Trophoblast cell (in vitro differentiated cells and primary cell): ENCODE measurements around the gene ASAP2.

ENCODE experiments used
- DNase-seq, 2 donors: peaks; one replicate each; pipeline ENCODE4 v3.0.0-alpha.2; 2016
- H2AFZ ChIP-seq: 2 replicates; pipeline ENCODE4 v1.6.1; 2013; ENCODE audit warnings: low read length, moderate library complexity, mild to moderate bottlenecking; ENCODE audit not compliant: insufficient read depth, poor library complexity
- H2AK5ac ChIP-seq: 2 replicates; pipeline ENCODE4 v1.6.1; 2013; ENCODE audit warnings: mild to moderate bottlenecking, low read length
- H2BK120ac ChIP-seq: 2 replicates; pipeline ENCODE4 v1.6.1; 2013; ENCODE audit warnings: low read length, mild to moderate bottlenecking, moderate library complexity; ENCODE audit not compliant: insufficient read depth, poor library complexity
- H2BK12ac ChIP-seq: 2 replicates; pipeline ENCODE4 v1.6.1; 2013; ENCODE audit warnings: mild to moderate bottlenecking, low read length, moderate library complexity
- H2BK5ac ChIP-seq: 2 replicates; pipeline ENCODE4 v1.6.1; 2013; ENCODE audit warnings: low read length, low read depth, moderate library complexity, mild to moderate bottlenecking; ENCODE audit not compliant: poor library complexity
- H3K14ac ChIP-seq: 2 replicates; pipeline ENCODE4 v1.6.1; 2013; ENCODE audit warnings: mild to moderate bottlenecking, low read length
- H3K18ac ChIP-seq: 2 replicates; pipeline ENCODE4 v1.6.1; 2013; ENCODE audit warnings: mild to moderate bottlenecking, low read length
- H3K23ac ChIP-seq: 2 replicates; pipeline ENCODE4 v1.6.1; 2013; ENCODE audit warnings: low read length
- H3K27ac ChIP-seq: 2 replicates; pipeline ENCODE4 v1.5.1; 2013; ENCODE audit warnings: low read depth, mild to moderate bottlenecking, inconsistent platforms, low read length, moderate library complexity
- H3K27me3 ChIP-seq: 2 replicates; pipeline ENCODE4 v1.6.1; 2013; ENCODE audit warnings: inconsistent platforms, mild to moderate bottlenecking, low read length, moderate library complexity; ENCODE audit not compliant: insufficient read depth
- H3K36me3 ChIP-seq, 2 experiments: 1 replicate in 1 of 2; 2 replicates in 1 of 2; pipeline ENCODE4 v1.6.1; 2013; ENCODE audit warnings: low read length in 2 of 2, mild to moderate bottlenecking in 2 of 2, moderate library complexity in 1 of 2; ENCODE audit not compliant: insufficient read depth in 2 of 2, control insufficient read depth in 1 of 2
- H3K4ac ChIP-seq: 2 replicates; pipeline ENCODE4 v1.6.1; 2013; ENCODE audit warnings: low read depth, mild to moderate bottlenecking, low read length, moderate library complexity
- H3K4me1 ChIP-seq, 2 experiments: 1 replicate in 1 of 2; 2 replicates in 1 of 2; pipeline ENCODE4 v1.6.1; 2013; ENCODE audit warnings: low read length in 2 of 2, mild to moderate bottlenecking in 2 of 2, moderate library complexity in 1 of 2; ENCODE audit not compliant: insufficient read depth in 2 of 2, control insufficient read depth in 1 of 2
- H3K4me2 ChIP-seq: 2 replicates; pipeline ENCODE4 v1.6.1; 2013; ENCODE audit warnings: inconsistent platforms, mild to moderate bottlenecking, low read length, moderate library complexity
- H3K4me3 ChIP-seq: 2 replicates; pipeline ENCODE4 v1.5.1; 2013; ENCODE audit warnings: mild to moderate bottlenecking, low read depth, low read length, inconsistent platforms
- H3K79me1 ChIP-seq: one replicate; pipeline ENCODE4 v1.6.1; 2013; ENCODE audit warnings: low read length
- H3K79me2 ChIP-seq: 2 replicates; pipeline ENCODE4 v1.6.1; 2013; ENCODE audit warnings: low read length, mild to moderate bottlenecking; ENCODE audit not compliant: control insufficient read depth, insufficient read depth, poor library complexity
- H3K9ac ChIP-seq: 2 replicates; pipeline ENCODE4 v1.6.1; 2013; ENCODE audit warnings: mild to moderate bottlenecking, low read length
- H3K9me3 ChIP-seq: 2 replicates; pipeline ENCODE4 v1.6.1; 2013; ENCODE audit warnings: low read depth, mild to moderate bottlenecking, control low read depth, inconsistent platforms, low read length; ENCODE audit not compliant: insufficient read depth
- H4K12ac ChIP-seq: 2 replicates; pipeline ENCODE4 v1.6.1; 2013; ENCODE audit warnings: low read depth, mild to moderate bottlenecking, low read length, moderate library complexity
- H4K8ac ChIP-seq: 2 replicates; pipeline ENCODE4 v1.6.1; 2013; ENCODE audit warnings: low read depth, mild to moderate bottlenecking, low read length, moderate library complexity
- H4K91ac ChIP-seq: one replicate; pipeline ENCODE4 v1.6.1; 2013; ENCODE audit warnings: low read depth, mild to moderate bottlenecking, low read length, moderate library complexity
- WGBS: extraction: QIAGEN DNeasy Blood & Tissue Kit; methylation state at CpG from one replicate; pipeline ENCODE4 v1.1.7; 2013; ENCODE audit warnings: missing lambda C conversion rate; ENCODE audit not compliant: insufficient read length, insufficient coverage; ENCODE audit errors: extremely low coverage; 5-methylcytosine and 5-hydroxymethylcytosine counted together

Gene ASAP2

DNA sequence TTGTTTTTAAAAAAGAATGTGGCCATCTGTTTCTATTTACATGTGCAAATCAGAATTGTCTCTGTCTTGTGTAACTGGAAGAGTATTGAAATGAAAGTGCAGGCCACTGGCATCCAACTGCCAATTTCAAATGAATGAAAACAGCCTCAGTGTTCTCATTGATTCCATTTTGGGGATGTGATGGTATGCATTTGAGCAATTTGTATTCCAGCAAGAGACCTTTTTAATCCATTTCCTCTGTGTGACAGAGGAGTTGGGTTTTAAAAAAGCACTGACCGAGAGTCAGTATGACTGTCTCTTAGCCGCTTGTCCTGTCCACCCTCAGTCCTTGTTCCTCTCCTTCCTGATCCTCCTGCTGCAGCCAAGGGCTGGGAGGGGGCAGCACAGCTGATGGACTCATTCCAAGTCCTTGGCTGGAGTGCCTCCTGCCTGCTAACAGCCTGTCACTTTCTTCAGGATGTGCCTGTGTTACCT is 50.0 kb downstream of the ASAP2 start:
- Histone ChIP-seq H3K27me3 (no peaks in the 10 kb centered on the region), H3K18ac (no peak overlapping the region), H3K9me3 (no peaks in the 10 kb centered on the region), H2AFZ (no peak overlapping the region), H4K8ac (no peak overlapping the region), H2AK5ac (no peak overlapping the region), H3K4me3 (no peak overlapping the region), H3K4me1 (peaks cover 6 to 11% of the 10 kb centered on the region in 2 experiments), H4K91ac (no peak overlapping the region), H3K23ac (no peak overlapping the region), H3K14ac (no peak overlapping the region), H3K79me2 (no peaks in the 10 kb centered on the region), H2BK5ac (no peak overlapping the region), H3K36me3 (peaks cover 0 to 2% of the 10 kb centered on the region in 2 experiments), H3K79me1 (no peaks in the 10 kb centered on the region), H4K12ac (no peak overlapping the region), H3K27ac (no peak overlapping the region), H3K4me2 (no peak overlapping the region), H2BK120ac (no peak overlapping the region), H2BK12ac (no peak overlapping the region), H3K4ac (no peak overlapping the region), H3K9ac (no peak overlapping the region)
- no peak for DNase-seq
- no CpG with 5 or more reads among the region's 2 CpGs for WGBS

DNA sequence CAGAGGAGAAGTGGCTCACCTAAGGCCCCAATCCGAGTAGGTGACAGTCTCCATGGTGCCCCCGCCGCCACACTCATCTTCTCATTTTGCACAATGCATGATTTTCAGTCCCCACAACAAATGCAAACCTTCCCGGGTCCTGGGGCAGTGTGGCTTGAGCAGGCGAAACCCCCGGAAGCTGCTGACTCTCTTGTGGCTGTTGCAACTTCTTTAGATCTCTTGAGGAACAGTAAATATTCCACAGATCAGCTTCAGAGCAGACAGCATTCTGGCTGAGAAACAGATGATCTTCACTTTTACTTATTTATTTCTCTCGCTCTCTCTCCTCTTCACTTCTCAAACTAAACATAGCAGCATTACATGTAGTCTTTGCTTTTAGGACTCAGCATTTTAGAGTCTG is 51.9 kb downstream of the ASAP2 start:
- no CpG with 5 or more reads among the region's 7 CpGs for WGBS
- Histone ChIP-seq H3K27ac (no peak overlapping the region), H3K79me2 (no peaks in the 10 kb centered on the region), H2BK12ac (no peak overlapping the region), H3K36me3 (peaks cover 0 to 2% of the 10 kb centered on the region in 2 experiments), H3K9me3 (no peaks in the 10 kb centered on the region), H3K4me2 (no peak overlapping the region), H2BK5ac (no peak overlapping the region), H2BK120ac (no peak overlapping the region), H3K4ac (no peak overlapping the region), H3K18ac (no peak overlapping the region), H4K8ac (no peak overlapping the region), H3K23ac (no peak overlapping the region), H4K91ac (no peak overlapping the region), H3K79me1 (no peaks in the 10 kb centered on the region), H3K14ac (no peak overlapping the region), H2AK5ac (no peak overlapping the region), H2AFZ (no peak overlapping the region), H3K27me3 (no peaks in the 10 kb centered on the region), H4K12ac (no peak overlapping the region), H3K4me1 (peaks cover 0 to 14% of the 10 kb centered on the region in 2 experiments), H3K4me3 (no peak overlapping the region), H3K9ac (no peak overlapping the region)
- DNase-seq, result no peak

DNA sequence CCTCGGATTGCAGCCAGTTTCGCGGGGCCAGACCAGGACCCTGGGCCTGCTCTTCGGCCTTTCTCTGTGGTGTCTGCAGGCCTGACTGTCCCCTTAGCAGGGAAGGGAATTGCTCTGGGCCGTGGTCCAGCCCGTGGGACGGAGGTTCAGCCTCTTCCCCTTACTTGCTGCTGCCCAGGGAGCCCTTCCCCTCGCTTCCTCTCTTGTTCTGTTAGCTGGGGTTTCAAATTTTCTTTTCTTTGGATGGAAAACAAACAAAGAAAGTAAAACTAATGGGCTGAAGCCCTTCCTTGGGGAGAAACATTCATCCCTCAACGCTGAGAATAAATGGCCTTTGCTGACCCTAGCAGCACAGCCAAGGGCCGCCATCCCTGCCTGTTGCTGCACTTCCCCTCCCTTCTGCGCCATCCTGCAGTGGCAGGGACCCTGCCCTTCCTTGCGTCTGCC is 52.4 kb downstream of the ASAP2 start:
- no peak overlapping the region for H2BK5ac ChIP-seq
- no peak overlapping the region for H4K91ac ChIP-seq
- peak overlapping the region; percentile 54 for H2AFZ ChIP-seq
- H4K12ac ChIP-seq, result no peak overlapping the region
- peaks cover 0 to 2% of the 10 kb centered on the region in 2 experiments for H3K36me3 ChIP-seq
- H3K14ac ChIP-seq, result no peak overlapping the region
- no peak overlapping the region for H3K27ac ChIP-seq
- H3K79me2 ChIP-seq, result no peaks in the 10 kb centered on the region
- H2BK120ac ChIP-seq, result no peak overlapping the region
- H4K8ac ChIP-seq, result peak overlapping the region; percentile 55
- no peak overlapping the region for H3K23ac ChIP-seq
- H3K9me3 ChIP-seq, result no peaks in the 10 kb centered on the region
- H3K4me1 ChIP-seq, result peaks cover 0 to 14% of the 10 kb centered on the region in 2 experiments
- no peak for DNase-seq
- WGBS, result no CpG with 5 or more reads among the region's 12 CpGs
- H3K4me3 ChIP-seq, result no peak overlapping the region
- peak overlapping the region; percentile 31 for H3K4ac ChIP-seq
- no peak overlapping the region for H3K9ac ChIP-seq
- peak overlapping the region; percentile 78 for H3K18ac ChIP-seq
- no peak overlapping the region for H3K4me2 ChIP-seq
- H2AK5ac ChIP-seq, result no peak overlapping the region
- H3K27me3 ChIP-seq, result no peaks in the 10 kb centered on the region
- H3K79me1 ChIP-seq, result no peaks in the 10 kb centered on the region
- no peak overlapping the region for H2BK12ac ChIP-seq

GRCh38 chr2:9260464-9260918 is 53.9 kb downstream of the ASAP2 start:
- Histone ChIP-seq H2AFZ (no peak overlapping the region), H3K4ac (no peak overlapping the region), H3K4me3 (no peak overlapping the region), H3K9ac (no peak overlapping the region), H3K4me1 (peaks cover 0 to 14% of the 10 kb centered on the region in 2 experiments), H3K27me3 (no peaks in the 10 kb centered on the region), H4K8ac (no peak overlapping the region), H2AK5ac (no peak overlapping the region), H3K4me2 (no peak overlapping the region), H2BK5ac (no peak overlapping the region), H3K23ac (no peak overlapping the region), H4K12ac (no peak overlapping the region), H4K91ac (no peak overlapping the region), H2BK12ac (no peak overlapping the region), H3K79me2 (no peaks in the 10 kb centered on the region), H2BK120ac (no peak overlapping the region), H3K14ac (no peak overlapping the region), H3K36me3 (peaks cover 0 to 2% of the 10 kb centered on the region in 2 experiments), H3K9me3 (no peaks in the 10 kb centered on the region), H3K27ac (no peak overlapping the region), H3K18ac (no peak overlapping the region), H3K79me1 (no peaks in the 10 kb centered on the region)
- DNase-seq, result peak in 1 of 2 donors; percentile 12
- no CpG with 5 or more reads among the region's 6 CpGs for WGBS
